ENCODE results near the gene ZNF593OS. TPM values are rescaled to one million over a fixed set of nuclear protein-coding genes. Genes with fewer than 3 reads are reported as not detected.
A peak's percentile ranks its signal among the peaks of the same experiment; 100 is the strongest.

The ZNF593OS gene
- total and polyA plus RNA-seq, 2 donors (not counting 3 experiments of a cell fraction or from before 2014, with no cell fraction given): not detected

GRCh38 chr1:26189751-26190275 is 18.2 kb upstream of the ZNF593OS start:
- TF ChIP-seq FOS (IDR thresholded peaks at IDR 0.05; ENCODE audit: borderline replicate concordance, insufficient read depth, low read length) (no peak), EZH2 (IDR thresholded peaks at IDR 0.05; ENCODE audit: borderline replicate concordance, low read depth, low read length, severe bottlenecking) (no peak), POLR2AphosphoS5 (IDR thresholded peaks at IDR 0.05; ENCODE audit: insufficient read depth, low read depth, low read length) (no peak), POLR2A (IDR thresholded peaks at IDR 0.05; ENCODE audit: low read depth, low read length) (no peak), MAX (IDR thresholded peaks at IDR 0.05; ENCODE audit: insufficient read depth, insufficient read length) (no peak), MYC (IDR thresholded peaks at IDR 0.05; ENCODE audit: low read depth, low read length) (no peak), GATA2 (IDR thresholded peaks at IDR 0.05; ENCODE audit: insufficient read depth, insufficient read length, low read depth, low read length) (no peak), CTCF (IDR thresholded peaks at IDR 0.05; ENCODE audit: extremely low read depth in 1 of 2, insufficient read depth in 1 of 2, low read depth in 1 of 2, low read length in 2 of 2) (peak in 1 of 2 donors; percentile 9)
- dilution Hi-C loops (cut with MboI; ENCODE audit: extremely low pct_ligation_motif_present, low sequenced_read_pairs): no loop called here
- Histone ChIP-seq H3K9me1 (replicated peaks; ENCODE audit: control insufficient read depth, extremely low read depth, insufficient read depth, low read length) (no peaks in the 10 kb centered on the region), H3K36me3 (ENCODE audit: control insufficient read depth in 2 of 2, extremely low read depth in 1 of 2, insufficient read depth in 2 of 2, low read length in 2 of 2) (no peaks in the 10 kb centered on the region), H3K4me1 (ENCODE audit: control insufficient read depth, extremely low read depth, insufficient read depth, low read length) (no peaks in the 10 kb centered on the region), H3K4me3 (replicated peaks in 1 of 3; ENCODE audit: insufficient read depth in 1 of 3, low read depth in 1 of 3, low read length in 3 of 3) (no peak overlapping the region), H3K27me3 (ENCODE audit: control insufficient read depth in 2 of 2, insufficient read depth in 2 of 2, low read length in 2 of 2) (peaks cover 0 to 5% of the 10 kb centered on the region in 2 experiments), H3K27ac (ENCODE audit: insufficient read depth, low read depth, low read length) (no peak overlapping the region), H3K4me2 (ENCODE audit: insufficient read depth, low read length) (no peak overlapping the region), H4K20me1 (replicated peaks; ENCODE audit: control insufficient read depth, extremely low read depth, insufficient read depth, low read length) (no peaks in the 10 kb centered on the region), H3K79me2 (ENCODE audit: control insufficient read depth, insufficient read depth, low read length) (no peaks in the 10 kb centered on the region), H2AFZ (ENCODE audit: low read depth, low read length) (no peak overlapping the region), H3K9ac (replicated peaks; ENCODE audit: extremely low read depth, insufficient read depth, low read length) (no peak overlapping the region), H3K9me3 (replicated peaks; ENCODE audit: control insufficient read depth, insufficient read depth, low read length) (no peaks in the 10 kb centered on the region)
- POLR2A ChIA-PET: no interaction called here
- DNase-seq (ENCODE audit: low read depth, low spot score): no peak
- no peak for FAIRE-seq
- intact Hi-C loops (cut with micrococcal nuclease): no loop called here
- BruUV-seq (replicated peaks): no TSS peak
- CTCF ChIA-PET: interaction anchor here (1.1 to 2.6 kb wide), 5 partner anchors 20 to 227 kb away, joined by 3 to 12 read pairs (median 8); partner anchors contain the start of genes CEP85 and ZNF593

Measured in endothelial cell of umbilical vein (primary cell).